GM23338 (cell line): ENCODE measurements around the gene FBXO34. TPM values are rescaled to one million over a fixed set of nuclear protein-coding genes. Genes with fewer than 3 reads are reported as not detected.

Source experiments
- ATAC-seq: fragments of 200-7000 bp; cut with Tn5 transposase; 3 replicates; pipeline ENCODE4 v1.9.1; 2020
- DNase-seq: peaks from one replicate; pipeline ENCODE4 v3.0.0-alpha.2; 2015; ENCODE audit warnings: low spot score
- H2AFZ ChIP-seq: fragments of 200-600 bp; sonication (generic); 2 replicates; pipeline ENCODE4 v1.8.0; 2016; ENCODE audit warnings: antibody characterized with exemption, mild to moderate bottlenecking, moderate library complexity
- H3F3A ChIP-seq: fragments of 200-600 bp; sonication (generic); replicated peaks from 2 replicates; pipeline ENCODE4 v1.8.0; 2017; ENCODE audit warnings: antibody characterized with exemption, mixed run types, low read depth
- H3K27ac ChIP-seq: fragments of 200-600 bp; sonication (generic); 2 replicates; pipeline ENCODE4 v1.6.1; 2016; ENCODE audit warnings: low read depth
- H3K27me3 ChIP-seq: fragments of 200-600 bp; sonication (generic); 2 replicates; pipeline ENCODE4 v1.8.0; 2016; ENCODE audit warnings: mild to moderate bottlenecking, mixed run types, moderate library complexity; ENCODE audit not compliant: insufficient read depth
- H3K36me3 ChIP-seq: fragments of 200-600 bp; sonication (generic); 2 replicates; pipeline ENCODE4 v1.8.0; 2016; ENCODE audit warnings: mild to moderate bottlenecking; ENCODE audit not compliant: insufficient read depth
- H3K4me1 ChIP-seq: fragments of 200-600 bp; sonication (generic); 2 replicates; pipeline ENCODE4 v1.8.0; 2016; ENCODE audit warnings: mild to moderate bottlenecking, moderate library complexity; ENCODE audit not compliant: insufficient read depth
- H3K4me2 ChIP-seq: fragments of 200-600 bp; sonication (generic); 2 replicates; pipeline ENCODE4 v1.7.1; 2017; ENCODE audit warnings: mixed run types
- H3K4me3 ChIP-seq: fragments of 200-600 bp; sonication (generic); 2 replicates; pipeline ENCODE4 v1.6.1; 2016; ENCODE audit warnings: mixed run types
- H3K79me2 ChIP-seq: fragments of 200-600 bp; sonication (generic); replicated peaks from 2 replicates; pipeline ENCODE4 v1.8.0; 2017; ENCODE audit warnings: mild to moderate bottlenecking; ENCODE audit not compliant: insufficient read depth
- H3K9me2 ChIP-seq: fragments of 200-600 bp; sonication (generic); 2 replicates; pipeline ENCODE4 v1.8.0; 2017; ENCODE audit not compliant: insufficient read depth
- H4K20me1 ChIP-seq: fragments of 200-600 bp; sonication (generic); replicated peaks from 2 replicates; pipeline ENCODE4 v1.8.0; 2017; ENCODE audit warnings: mild to moderate bottlenecking; ENCODE audit not compliant: insufficient read depth
- H3K27ac Mint-ChIP-seq: 2 replicates; pipeline ENCODE4 v1.8.0; 2020; ENCODE audit warnings: inconsistent platforms, mild to moderate bottlenecking, moderate library complexity, mixed read lengths
- H3K27me3 Mint-ChIP-seq: 3 replicates; pipeline ENCODE4 v1.8.0; 2022; ENCODE audit warnings: low read depth, mild to moderate bottlenecking, moderate library complexity, mixed read lengths, inconsistent platforms; ENCODE audit not compliant: insufficient read depth, poor library complexity
- H3K36me3 Mint-ChIP-seq: 3 replicates; pipeline ENCODE4 v1.8.0; 2021; ENCODE audit warnings: low read depth, mild to moderate bottlenecking, inconsistent platforms, moderate library complexity, mixed read lengths
- H3K4me1 Mint-ChIP-seq: 3 replicates; pipeline ENCODE4 v1.8.0; 2020; ENCODE audit warnings: mild to moderate bottlenecking, inconsistent platforms, mixed read lengths
- H3K4me3 Mint-ChIP-seq: 3 replicates; pipeline ENCODE4 v1.8.0; 2021; ENCODE audit warnings: moderate library complexity, mild to moderate bottlenecking, inconsistent platforms, mixed read lengths
- H3K9me3 Mint-ChIP-seq: 3 replicates; pipeline ENCODE4 v1.8.0; 2020; ENCODE audit warnings: moderate library complexity, mild to moderate bottlenecking, inconsistent platforms, mixed read lengths
- CREB1 ChIP-seq: fragments of 250-450 bp; sonication (Bioruptor Pico); IDR thresholded peaks from 2 replicates; pipeline ENCODE4 v1.5.0; 2020; ENCODE audit warnings: low read depth, mild to moderate bottlenecking, moderate library complexity
- EZH2 ChIP-seq: fragments of 200-600 bp; sonication (generic); IDR thresholded peaks from one replicate; pipeline ENCODE4 v1.8.0; 2017; ENCODE audit warnings: antibody characterized with exemption, mild to moderate bottlenecking, low read depth; ENCODE audit not compliant: unreplicated experiment
- EZH2phosphoT487 ChIP-seq: fragments of 200-600 bp; sonication (generic); IDR thresholded peaks from one replicate; pipeline ENCODE4 v1.8.1; 2018; ENCODE audit warnings: antibody characterized with exemption; ENCODE audit not compliant: unreplicated experiment
- JUNB ChIP-seq: IDR thresholded peaks from one replicate; pipeline ENCODE4 v1.6.1; 2016; ENCODE audit warnings: antibody characterized with exemption; ENCODE audit not compliant: unreplicated experiment
- NANOG ChIP-seq: IDR thresholded peaks from 2 replicates; pipeline ENCODE4 v1.6.1; 2016; ENCODE audit warnings: antibody characterized with exemption, borderline replicate concordance
- POLR2AphosphoS5 ChIP-seq: IDR thresholded peaks from 2 replicates; pipeline ENCODE4 v1.6.1; 2016; ENCODE audit warnings: antibody characterized with exemption, low read depth
- STAT1 ChIP-seq: IDR thresholded peaks from one replicate; pipeline ENCODE4 v1.6.1; 2016; ENCODE audit warnings: antibody characterized with exemption; ENCODE audit not compliant: unreplicated experiment
- ZNF114 ChIP-seq: fragments of 250-450 bp; sonication (Bioruptor Pico); IDR thresholded peaks from 2 replicates; pipeline ENCODE4 v1.5.0; 2020; ENCODE audit warnings: mild to moderate bottlenecking, moderate library complexity
- ZNF331 ChIP-seq: fragments of 250-450 bp; sonication (Bioruptor Pico); IDR thresholded peaks from 2 replicates; pipeline ENCODE4 v1.5.0; 2020; ENCODE audit warnings: low read depth, mild to moderate bottlenecking, moderate library complexity
- polyA plus RNA-seq: library from polyadenylated mRNA; unstranded; fragments of >200 nt; fragmentation: Nextera tagmentation; extraction: Ambion mirVana; gene quantifications from 2 replicates; pipeline ENCODE4 v1.2.1, GENCODE V29; 2016
- total RNA-seq: library from RNA; depleted of rRNA; stranded (reverse); fragments of >200 nt; shearing (Covaris generic); gene quantifications from 2 replicates; pipeline ENCODE4 v1.2.3, GENCODE V29; 2014
- TF ChIP-seq, protein P1 (sequence below), 2 experiments: fragments of 200-600 bp in 1 of 2; sonication (generic) in 1 of 2; conservative IDR thresholded peaks; 2 replicates each; pipeline versions ENCODE4 v1.5.1 to v1.6.1; 2016 to 2017; ENCODE audit warnings: antibody characterized with exemption in 2 of 2, low read depth in 2 of 2, mild to moderate bottlenecking in 2 of 2, moderate library complexity in 1 of 2
- TF ChIP-seq, protein P2 (sequence below): fragments of 250-450 bp; sonication (Bioruptor Pico); IDR thresholded peaks from 2 replicates; pipeline ENCODE4 v1.5.0; 2020; ENCODE audit warnings: mild to moderate bottlenecking, moderate library complexity
- TF ChIP-seq, protein P3 (sequence below): IDR thresholded peaks from 2 replicates; pipeline ENCODE4 v1.6.1; 2016; ENCODE audit warnings: antibody characterized with exemption
- TF ChIP-seq, protein P4 (sequence below): IDR thresholded peaks from one replicate; pipeline ENCODE4 v1.6.1; 2018; ENCODE audit warnings: antibody characterized with exemption; ENCODE audit not compliant: unreplicated experiment

Gene FBXO34
- total and polyA plus RNA-seq, 2 experiments from 2014 or later: 9.4 to 13.4 TPM

DNA sequence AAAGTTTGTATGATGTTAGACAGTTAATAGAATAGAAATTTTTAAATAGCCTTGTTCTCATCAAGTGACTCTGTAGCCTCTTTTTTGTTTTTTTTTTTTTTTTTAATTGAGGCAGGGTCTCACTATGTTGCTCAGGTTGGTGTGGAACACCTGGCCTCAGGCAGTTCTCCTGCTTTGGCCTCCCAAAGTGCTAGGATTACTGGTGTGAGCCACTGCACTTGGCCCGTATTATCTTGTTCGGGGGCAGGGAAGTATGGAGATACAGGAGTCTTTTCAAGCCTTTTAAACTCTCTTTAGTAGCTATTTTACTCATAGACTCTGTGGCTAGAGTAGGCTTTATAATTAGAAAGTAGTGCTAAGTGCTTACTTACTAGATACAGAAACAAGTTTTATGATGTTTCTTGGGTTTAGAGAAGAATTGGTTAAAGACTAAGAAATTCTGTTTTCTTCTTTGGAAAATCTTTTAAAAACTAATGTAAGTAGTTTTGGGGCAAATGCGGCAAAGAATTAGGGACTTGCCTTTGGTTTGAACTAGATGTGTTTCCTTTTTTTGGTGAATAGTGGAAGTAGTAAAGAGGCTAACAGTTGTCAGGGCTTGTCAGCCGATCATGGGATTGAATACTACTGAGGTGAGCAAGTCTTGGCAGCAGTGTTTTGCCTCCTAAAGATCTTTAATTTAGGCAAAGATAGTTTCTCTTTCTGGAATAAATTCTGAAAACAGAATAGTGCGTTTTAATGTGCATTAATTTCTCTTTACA lies 31.3 kb downstream of the FBXO34 start:
- Histone ChIP-seq H3F3A (no peaks in the 10 kb centered on the region), H3K9me2 (no peaks in the 10 kb centered on the region), H3K79me2 (peaks cover 51% of the 10 kb centered on the region), H4K20me1 (no peaks in the 10 kb centered on the region; the same call in 1 of the 2 replicates), H3K27ac (no peak overlapping the region), H3K27me3 (no peaks in the 10 kb centered on the region), H3K4me3 (no peak overlapping the region), H3K4me1 (peaks cover 21% of the 10 kb centered on the region), H3K36me3 (no peaks in the 10 kb centered on the region), H2AFZ (no peak overlapping the region), H3K4me2 (peak overlapping the region; percentile 35)
- ATAC-seq (peak; percentile 55), DNase-seq (peak; percentile 14)
- peaks cover 36% of the 10 kb centered on the region for H3K4me1 Mint-ChIP-seq
- H3K36me3 Mint-ChIP-seq: peaks cover 4% of the 10 kb centered on the region; the same call in 1 of the 3 replicates
- no peak for TF ChIP-seq NANOG
- no peak for TF ChIP-seq STAT1
- TF ChIP-seq, protein P1, sequence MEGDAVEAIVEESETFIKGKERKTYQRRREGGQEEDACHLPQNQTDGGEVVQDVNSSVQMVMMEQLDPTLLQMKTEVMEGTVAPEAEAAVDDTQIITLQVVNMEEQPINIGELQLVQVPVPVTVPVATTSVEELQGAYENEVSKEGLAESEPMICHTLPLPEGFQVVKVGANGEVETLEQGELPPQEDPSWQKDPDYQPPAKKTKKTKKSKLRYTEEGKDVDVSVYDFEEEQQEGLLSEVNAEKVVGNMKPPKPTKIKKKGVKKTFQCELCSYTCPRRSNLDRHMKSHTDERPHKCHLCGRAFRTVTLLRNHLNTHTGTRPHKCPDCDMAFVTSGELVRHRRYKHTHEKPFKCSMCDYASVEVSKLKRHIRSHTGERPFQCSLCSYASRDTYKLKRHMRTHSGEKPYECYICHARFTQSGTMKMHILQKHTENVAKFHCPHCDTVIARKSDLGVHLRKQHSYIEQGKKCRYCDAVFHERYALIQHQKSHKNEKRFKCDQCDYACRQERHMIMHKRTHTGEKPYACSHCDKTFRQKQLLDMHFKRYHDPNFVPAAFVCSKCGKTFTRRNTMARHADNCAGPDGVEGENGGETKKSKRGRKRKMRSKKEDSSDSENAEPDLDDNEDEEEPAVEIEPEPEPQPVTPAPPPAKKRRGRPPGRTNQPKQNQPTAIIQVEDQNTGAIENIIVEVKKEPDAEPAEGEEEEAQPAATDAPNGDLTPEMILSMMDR (conservative IDR thresholded peaks at IDR 0.05; ENCODE audit: low read depth in 2 of 2): no peak
- no peak for TF ChIP-seq ZNF114
- TF ChIP-seq EZH2: no peak
- no peak for TF ChIP-seq JUNB
- TF ChIP-seq, protein P2, sequence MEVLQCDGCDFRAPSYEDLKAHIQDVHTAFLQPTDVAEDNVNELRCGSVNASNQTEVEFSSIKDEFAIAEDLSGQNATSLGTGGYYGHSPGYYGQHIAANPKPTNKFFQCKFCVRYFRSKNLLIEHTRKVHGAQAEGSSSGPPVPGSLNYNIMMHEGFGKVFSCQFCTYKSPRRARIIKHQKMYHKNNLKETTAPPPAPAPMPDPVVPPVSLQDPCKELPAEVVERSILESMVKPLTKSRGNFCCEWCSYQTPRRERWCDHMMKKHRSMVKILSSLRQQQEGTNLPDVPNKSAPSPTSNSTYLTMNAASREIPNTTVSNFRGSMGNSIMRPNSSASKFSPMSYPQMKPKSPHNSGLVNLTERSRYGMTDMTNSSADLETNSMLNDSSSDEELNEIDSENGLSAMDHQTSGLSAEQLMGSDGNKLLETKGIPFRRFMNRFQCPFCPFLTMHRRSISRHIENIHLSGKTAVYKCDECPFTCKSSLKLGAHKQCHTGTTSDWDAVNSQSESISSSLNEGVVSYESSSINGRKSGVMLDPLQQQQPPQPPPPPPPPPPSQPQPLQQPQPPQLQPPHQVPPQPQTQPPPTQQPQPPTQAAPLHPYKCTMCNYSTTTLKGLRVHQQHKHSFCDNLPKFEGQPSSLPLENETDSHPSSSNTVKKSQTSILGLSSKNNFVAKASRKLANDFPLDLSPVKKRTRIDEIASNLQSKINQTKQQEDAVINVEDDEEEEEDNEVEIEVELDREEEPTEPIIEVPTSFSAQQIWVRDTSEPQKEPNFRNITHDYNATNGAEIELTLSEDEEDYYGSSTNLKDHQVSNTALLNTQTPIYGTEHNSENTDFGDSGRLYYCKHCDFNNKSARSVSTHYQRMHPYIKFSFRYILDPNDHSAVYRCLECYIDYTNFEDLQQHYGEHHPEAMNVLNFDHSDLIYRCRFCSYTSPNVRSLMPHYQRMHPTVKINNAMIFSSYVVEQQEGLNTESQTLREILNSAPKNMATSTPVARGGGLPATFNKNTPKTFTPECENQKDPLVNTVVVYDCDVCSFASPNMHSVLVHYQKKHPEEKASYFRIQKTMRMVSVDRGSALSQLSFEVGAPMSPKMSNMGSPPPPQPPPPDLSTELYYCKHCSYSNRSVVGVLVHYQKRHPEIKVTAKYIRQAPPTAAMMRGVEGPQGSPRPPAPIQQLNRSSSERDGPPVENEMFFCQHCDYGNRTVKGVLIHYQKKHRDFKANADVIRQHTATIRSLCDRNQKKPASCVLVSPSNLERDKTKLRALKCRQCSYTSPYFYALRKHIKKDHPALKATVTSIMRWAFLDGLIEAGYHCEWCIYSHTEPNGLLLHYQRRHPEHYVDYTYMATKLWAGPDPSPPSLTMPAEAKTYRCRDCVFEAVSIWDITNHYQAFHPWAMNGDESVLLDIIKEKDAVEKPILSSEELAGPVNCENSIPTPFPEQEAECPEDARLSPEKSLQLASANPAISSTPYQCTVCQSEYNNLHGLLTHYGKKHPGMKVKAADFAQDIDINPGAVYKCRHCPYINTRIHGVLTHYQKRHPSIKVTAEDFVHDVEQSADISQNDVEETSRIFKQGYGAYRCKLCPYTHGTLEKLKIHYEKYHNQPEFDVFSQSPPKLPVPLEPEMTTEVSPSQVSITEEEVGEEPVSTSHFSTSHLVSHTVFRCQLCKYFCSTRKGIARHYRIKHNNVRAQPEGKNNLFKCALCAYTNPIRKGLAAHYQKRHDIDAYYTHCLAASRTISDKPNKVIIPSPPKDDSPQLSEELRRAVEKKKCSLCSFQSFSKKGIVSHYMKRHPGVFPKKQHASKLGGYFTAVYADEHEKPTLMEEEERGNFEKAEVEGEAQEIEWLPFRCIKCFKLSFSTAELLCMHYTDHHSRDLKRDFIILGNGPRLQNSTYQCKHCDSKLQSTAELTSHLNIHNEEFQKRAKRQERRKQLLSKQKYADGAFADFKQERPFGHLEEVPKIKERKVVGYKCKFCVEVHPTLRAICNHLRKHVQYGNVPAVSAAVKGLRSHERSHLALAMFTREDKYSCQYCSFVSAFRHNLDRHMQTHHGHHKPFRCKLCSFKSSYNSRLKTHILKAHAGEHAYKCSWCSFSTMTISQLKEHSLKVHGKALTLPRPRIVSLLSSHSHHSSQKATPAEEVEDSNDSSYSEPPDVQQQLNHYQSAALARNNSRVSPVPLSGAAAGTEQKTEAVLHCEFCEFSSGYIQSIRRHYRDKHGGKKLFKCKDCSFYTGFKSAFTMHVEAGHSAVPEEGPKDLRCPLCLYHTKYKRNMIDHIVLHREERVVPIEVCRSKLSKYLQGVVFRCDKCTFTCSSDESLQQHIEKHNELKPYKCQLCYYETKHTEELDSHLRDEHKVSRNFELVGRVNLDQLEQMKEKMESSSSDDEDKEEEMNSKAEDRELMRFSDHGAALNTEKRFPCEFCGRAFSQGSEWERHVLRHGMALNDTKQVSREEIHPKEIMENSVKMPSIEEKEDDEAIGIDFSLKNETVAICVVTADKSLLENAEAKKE (CRISPR knock-in tag): no peak
- no peak for TF ChIP-seq EZH2phosphoT487
- no peak for TF ChIP-seq ZNF331 (CRISPR knock-in tag)
- no peak for TF ChIP-seq POLR2AphosphoS5
- TF ChIP-seq, protein P3, sequence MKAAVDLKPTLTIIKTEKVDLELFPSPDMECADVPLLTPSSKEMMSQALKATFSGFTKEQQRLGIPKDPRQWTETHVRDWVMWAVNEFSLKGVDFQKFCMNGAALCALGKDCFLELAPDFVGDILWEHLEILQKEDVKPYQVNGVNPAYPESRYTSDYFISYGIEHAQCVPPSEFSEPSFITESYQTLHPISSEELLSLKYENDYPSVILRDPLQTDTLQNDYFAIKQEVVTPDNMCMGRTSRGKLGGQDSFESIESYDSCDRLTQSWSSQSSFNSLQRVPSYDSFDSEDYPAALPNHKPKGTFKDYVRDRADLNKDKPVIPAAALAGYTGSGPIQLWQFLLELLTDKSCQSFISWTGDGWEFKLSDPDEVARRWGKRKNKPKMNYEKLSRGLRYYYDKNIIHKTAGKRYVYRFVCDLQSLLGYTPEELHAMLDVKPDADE: no peak
- TF ChIP-seq CREB1 (CRISPR knock-in tag): no peak
- TF ChIP-seq, protein P4, sequence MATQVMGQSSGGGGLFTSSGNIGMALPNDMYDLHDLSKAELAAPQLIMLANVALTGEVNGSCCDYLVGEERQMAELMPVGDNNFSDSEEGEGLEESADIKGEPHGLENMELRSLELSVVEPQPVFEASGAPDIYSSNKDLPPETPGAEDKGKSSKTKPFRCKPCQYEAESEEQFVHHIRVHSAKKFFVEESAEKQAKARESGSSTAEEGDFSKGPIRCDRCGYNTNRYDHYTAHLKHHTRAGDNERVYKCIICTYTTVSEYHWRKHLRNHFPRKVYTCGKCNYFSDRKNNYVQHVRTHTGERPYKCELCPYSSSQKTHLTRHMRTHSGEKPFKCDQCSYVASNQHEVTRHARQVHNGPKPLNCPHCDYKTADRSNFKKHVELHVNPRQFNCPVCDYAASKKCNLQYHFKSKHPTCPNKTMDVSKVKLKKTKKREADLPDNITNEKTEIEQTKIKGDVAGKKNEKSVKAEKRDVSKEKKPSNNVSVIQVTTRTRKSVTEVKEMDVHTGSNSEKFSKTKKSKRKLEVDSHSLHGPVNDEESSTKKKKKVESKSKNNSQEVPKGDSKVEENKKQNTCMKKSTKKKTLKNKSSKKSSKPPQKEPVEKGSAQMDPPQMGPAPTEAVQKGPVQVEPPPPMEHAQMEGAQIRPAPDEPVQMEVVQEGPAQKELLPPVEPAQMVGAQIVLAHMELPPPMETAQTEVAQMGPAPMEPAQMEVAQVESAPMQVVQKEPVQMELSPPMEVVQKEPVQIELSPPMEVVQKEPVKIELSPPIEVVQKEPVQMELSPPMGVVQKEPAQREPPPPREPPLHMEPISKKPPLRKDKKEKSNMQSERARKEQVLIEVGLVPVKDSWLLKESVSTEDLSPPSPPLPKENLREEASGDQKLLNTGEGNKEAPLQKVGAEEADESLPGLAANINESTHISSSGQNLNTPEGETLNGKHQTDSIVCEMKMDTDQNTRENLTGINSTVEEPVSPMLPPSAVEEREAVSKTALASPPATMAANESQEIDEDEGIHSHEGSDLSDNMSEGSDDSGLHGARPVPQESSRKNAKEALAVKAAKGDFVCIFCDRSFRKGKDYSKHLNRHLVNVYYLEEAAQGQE: no peak
- H3K27ac Mint-ChIP-seq: peak overlapping the region; percentile 51; the same call in 1 of the 2 replicates
- no peaks in the 10 kb centered on the region for H3K27me3 Mint-ChIP-seq
- H3K4me3 Mint-ChIP-seq: no peak overlapping the region
- no peaks in the 10 kb centered on the region for H3K9me3 Mint-ChIP-seq
